ENCODE data around the gene PCYT2.
A peak's percentile ranks its signal among the peaks of the same experiment; 100 is the strongest.

Gene PCYT2

DNA sequence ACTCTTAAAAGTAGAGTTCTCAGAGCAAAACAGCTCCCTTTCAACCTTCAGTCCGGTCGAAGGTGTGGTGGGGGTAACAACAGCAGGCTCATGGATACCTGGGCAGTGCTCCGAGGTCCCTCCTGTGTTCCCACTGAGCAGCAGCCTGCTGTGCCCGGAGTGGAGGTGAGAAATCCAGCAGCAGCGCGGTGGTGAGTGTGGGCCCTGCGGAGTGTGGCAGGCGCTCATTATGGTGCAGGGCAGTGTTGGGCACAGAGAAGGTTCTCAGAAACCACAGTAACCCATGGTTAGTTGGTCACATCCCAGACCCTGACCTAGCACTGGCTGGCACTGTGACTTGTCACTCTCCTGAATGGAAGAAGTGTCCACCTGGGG, 45.9 kb downstream of the PCYT2 start:
- TF ChIP-seq, protein P1, sequence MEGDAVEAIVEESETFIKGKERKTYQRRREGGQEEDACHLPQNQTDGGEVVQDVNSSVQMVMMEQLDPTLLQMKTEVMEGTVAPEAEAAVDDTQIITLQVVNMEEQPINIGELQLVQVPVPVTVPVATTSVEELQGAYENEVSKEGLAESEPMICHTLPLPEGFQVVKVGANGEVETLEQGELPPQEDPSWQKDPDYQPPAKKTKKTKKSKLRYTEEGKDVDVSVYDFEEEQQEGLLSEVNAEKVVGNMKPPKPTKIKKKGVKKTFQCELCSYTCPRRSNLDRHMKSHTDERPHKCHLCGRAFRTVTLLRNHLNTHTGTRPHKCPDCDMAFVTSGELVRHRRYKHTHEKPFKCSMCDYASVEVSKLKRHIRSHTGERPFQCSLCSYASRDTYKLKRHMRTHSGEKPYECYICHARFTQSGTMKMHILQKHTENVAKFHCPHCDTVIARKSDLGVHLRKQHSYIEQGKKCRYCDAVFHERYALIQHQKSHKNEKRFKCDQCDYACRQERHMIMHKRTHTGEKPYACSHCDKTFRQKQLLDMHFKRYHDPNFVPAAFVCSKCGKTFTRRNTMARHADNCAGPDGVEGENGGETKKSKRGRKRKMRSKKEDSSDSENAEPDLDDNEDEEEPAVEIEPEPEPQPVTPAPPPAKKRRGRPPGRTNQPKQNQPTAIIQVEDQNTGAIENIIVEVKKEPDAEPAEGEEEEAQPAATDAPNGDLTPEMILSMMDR (IDR thresholded peaks at IDR 0.05): no peak
- H3K27ac ChIP-seq: no peak overlapping the region
- H3K27me3 ChIP-seq: no peaks in the 10 kb centered on the region
- H3K4me1 ChIP-seq (ENCODE audit: control insufficient read depth in 1 of 2, insufficient read depth in 1 of 2, low read depth in 1 of 2, low read length in 1 of 2): peaks cover 57 to 79% of the 10 kb centered on the region in 2 experiments
- H3K4me3 ChIP-seq (ENCODE audit: low read depth in 1 of 2, low read length in 1 of 2): no peak overlapping the region
- no peaks in the 10 kb centered on the region for H3K9me3 ChIP-seq
- peaks cover 31% of the 10 kb centered on the region for H3K36me3 ChIP-seq

DNA sequence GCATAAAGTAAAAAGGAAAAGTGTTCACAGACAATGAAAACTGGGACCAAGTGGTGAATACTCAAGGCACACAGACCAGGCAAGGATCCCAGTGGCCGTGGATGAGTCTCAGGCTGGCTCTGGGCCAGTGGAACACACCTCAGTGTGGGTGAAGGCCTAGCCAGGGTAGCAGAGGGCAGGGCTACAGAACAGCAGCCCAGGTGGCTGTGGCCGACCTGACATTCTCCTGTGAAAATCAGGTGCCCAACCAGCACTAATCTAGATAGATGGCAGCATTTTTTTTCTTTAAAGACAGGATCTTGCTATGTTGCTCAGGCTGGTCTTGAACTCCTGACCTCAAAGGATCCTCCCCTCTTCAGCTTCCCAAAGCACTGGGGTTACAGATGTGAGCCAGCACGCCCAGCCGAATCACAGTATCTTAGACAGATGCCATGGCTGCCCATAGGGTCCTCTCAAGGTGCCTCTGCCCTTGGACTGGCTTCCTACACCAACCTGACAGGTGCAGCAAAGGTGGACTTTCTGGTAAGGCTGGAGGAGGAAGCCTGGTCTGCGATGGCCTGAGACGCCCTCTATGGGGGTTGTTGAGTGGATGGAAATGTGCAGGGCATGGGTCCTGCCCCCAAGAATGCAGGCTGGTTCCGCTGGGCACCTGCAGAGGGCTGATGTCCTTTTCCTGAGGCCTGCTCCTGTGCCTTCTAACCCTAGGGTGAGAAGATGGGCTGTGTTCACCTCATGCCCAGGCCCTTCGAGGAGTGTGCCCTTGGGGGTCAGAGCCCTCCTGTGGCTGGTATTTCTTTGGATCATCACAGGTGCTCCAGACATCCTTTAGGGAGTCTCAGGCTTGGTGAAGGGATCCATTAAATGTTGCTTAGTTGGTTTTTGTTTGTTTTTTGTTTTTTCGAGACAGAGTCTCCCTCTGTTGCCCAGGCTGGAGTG, 47.1 kb downstream of the PCYT2 start:
- H3K27me3 ChIP-seq: no peaks in the 10 kb centered on the region
- H3K9me3 ChIP-seq: no peaks in the 10 kb centered on the region
- TF ChIP-seq, protein P1 (IDR thresholded peaks at IDR 0.05): no peak
- peaks cover 19% of the 10 kb centered on the region for H3K36me3 ChIP-seq
- H3K4me1 ChIP-seq (ENCODE audit: control insufficient read depth in 1 of 2, insufficient read depth in 1 of 2, low read depth in 1 of 2, low read length in 1 of 2): peaks cover 53 to 78% of the 10 kb centered on the region in 2 experiments
- peak overlapping the region; percentile 96 for H3K27ac ChIP-seq
- H3K4me3 ChIP-seq (ENCODE audit: low read depth in 1 of 2, low read length in 1 of 2): no peak overlapping the region

DNA sequence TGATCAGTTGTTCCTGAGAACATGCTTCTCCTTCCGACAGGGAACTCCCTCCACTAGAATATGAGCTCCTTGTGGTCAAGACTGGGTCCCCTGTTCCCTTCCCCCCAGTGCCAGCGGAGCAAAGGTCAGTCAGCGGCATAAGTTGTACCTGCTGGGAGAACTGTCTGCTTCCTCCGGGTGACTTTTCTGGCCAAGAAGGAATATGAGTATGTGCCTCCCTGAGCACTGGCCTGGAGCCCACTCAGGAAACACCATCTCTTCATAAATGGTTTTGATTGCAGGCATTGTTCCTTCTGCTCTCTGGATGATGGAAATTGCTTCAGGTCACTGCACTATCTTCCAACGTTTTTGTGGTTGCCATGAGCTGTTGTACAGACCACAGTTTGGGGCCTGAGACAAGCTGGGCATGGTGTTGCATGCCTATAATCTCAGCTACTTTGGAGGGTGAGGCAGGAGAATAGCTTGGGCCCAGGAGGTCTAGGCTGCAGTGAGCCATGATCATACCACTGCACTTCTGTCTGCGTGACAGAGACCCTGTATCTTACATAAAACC, 48.0 kb downstream of the PCYT2 start:
- peaks cover 18% of the 10 kb centered on the region for H3K36me3 ChIP-seq
- H3K4me1 ChIP-seq (ENCODE audit: control insufficient read depth in 1 of 2, insufficient read depth in 1 of 2, low read depth in 1 of 2, low read length in 1 of 2): peaks cover 61 to 78% of the 10 kb centered on the region in 2 experiments
- no peaks in the 10 kb centered on the region for H3K9me3 ChIP-seq
- H3K27me3 ChIP-seq: no peaks in the 10 kb centered on the region
- TF ChIP-seq, protein P1 (IDR thresholded peaks at IDR 0.05): no peak
- H3K4me3 ChIP-seq (ENCODE audit: low read depth in 1 of 2, low read length in 1 of 2): no peak overlapping the region
- peak overlapping the region; percentile 96 for H3K27ac ChIP-seq

DNA sequence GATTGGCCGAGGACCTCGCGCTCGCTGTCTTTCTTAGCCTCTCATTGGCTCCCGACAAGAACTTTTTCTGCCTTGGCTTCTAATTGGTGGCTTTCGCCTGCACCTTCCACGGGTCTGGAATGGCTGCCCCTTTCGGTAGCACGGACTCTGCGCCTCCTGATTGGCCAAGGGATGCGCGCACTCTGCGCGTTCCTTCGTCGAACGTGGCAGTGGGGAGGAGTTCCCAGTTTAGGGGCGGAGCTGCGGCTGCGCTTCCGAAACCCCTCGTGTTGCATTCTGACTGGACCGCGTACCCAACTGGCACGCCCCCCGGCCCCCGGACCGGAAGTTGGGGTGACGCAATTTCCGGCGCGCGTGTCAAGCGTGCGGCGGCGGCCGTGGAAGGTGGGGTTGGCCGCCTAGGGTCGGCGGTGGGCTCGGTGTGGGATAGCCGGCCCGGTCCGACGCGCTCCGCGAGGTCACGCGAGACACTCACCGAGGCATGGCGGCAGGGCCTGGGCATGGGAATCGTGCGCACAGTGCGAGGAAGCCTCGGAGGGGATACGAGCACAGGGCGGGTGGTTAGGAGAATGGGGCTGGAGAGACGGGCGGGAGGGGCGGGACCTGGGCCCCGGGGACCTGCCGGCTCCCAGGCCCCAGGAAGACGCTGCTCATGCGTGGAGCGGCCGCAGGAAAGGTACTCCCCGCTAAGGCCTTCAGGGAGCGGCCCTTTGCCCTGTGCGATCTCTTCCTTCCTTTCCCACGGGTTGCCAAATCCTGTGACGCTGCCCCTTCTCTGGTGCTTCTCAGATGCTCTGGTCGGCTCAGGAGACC, 50.2 kb downstream of the PCYT2 start:
- H3K4me1 ChIP-seq (ENCODE audit: control insufficient read depth in 1 of 2, insufficient read depth in 1 of 2, low read depth in 1 of 2, low read length in 1 of 2): peaks cover 62 to 76% of the 10 kb centered on the region in 2 experiments
- TF ChIP-seq, protein P1 (IDR thresholded peaks at IDR 0.05): no peak
- H3K9me3 ChIP-seq: no peaks in the 10 kb centered on the region
- H3K36me3 ChIP-seq: peaks cover 13% of the 10 kb centered on the region
- H3K4me3 ChIP-seq (ENCODE audit: low read depth in 1 of 2, low read length in 1 of 2): peak overlapping the region; percentile 76 to 81
- H3K27me3 ChIP-seq: no peaks in the 10 kb centered on the region
- H3K27ac ChIP-seq: peak overlapping the region; percentile 96

DNA sequence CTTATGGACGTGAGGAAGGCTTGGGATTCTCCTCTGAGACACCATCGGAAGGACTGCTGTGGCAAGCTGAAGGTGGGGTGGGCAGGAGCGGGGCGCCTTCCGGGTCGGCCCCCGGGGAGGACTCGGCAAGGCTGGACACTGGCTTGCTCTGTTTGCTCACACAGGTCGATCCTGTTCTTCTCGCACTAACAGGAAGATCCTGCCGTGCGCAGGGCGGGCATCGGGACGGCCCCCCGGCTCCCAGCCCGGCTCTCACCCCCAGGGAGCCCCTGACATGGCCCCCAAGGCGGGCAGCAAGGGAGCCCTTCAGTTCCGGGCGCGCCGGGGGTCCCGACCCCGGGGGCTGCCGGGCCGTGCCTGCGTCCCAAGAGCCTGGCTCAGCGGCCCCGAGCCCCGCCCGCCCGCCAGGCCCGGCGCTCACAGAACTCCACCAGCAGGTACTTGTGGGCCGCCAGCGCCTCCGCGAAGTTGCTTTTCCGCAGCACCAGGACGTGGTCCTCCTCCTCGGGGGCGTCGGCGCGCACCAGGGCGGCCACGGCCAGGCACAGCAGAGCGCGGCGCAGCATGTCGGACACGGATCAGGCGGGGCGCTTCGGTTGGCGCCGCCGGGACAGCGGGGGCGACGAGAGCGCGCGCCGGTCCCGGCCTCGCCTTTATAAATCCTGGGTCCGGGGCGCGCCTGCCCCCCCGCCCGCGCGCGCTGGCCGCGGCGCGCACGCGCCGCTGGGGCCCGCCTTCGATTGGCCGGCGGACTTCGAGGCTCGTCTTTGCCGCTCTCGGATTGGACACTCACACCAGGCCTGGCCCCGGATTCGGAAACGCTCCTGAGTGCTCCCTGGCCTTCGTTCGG, 51.1 kb downstream of the PCYT2 start, which contains the start of gene P4HB:
TSS of gene P4HB (minus strand) at position 630 of the 850 bp plus-strand sequence. CDS start at position 566, 64 bp downstream.
- peak within 1 kb of the TSS; percentile 96 for H3K27ac ChIP-seq
- H3K4me3 ChIP-seq (ENCODE audit: low read depth in 1 of 2, low read length in 1 of 2): peak within 1 kb of the TSS; percentile 81 to 95
- peaks cover 62 to 71% of the 10 kb centered on the region in 2 experiments for H3K4me1 ChIP-seq (ENCODE audit: control insufficient read depth in 1 of 2, insufficient read depth in 1 of 2, low read depth in 1 of 2, low read length in 1 of 2)
- TF ChIP-seq, protein P1 (IDR thresholded peaks at IDR 0.05): peak; percentile 1
- peaks cover 18% of the 10 kb centered on the region for H3K36me3 ChIP-seq
- H3K9me3 ChIP-seq: no peaks in the 10 kb centered on the region
- H3K27me3 ChIP-seq: no peaks in the 10 kb centered on the region
